IPS-20b (cell line): ENCODE results near the gene ZPBP.

Experiments used
- H3K27ac ChIP-seq: one replicate; pipeline ENCODE4 v1.5.1; 2013; ENCODE audit warnings: low read length
- H3K27me3 ChIP-seq: 2 replicates; pipeline ENCODE4 v1.6.1; 2013; ENCODE audit warnings: mild to moderate bottlenecking, low read length, inconsistent platforms; ENCODE audit not compliant: insufficient read depth
- H3K36me3 ChIP-seq: 2 replicates; pipeline ENCODE4 v1.6.1; 2013; ENCODE audit warnings: low read depth, mild to moderate bottlenecking, inconsistent platforms, low read length, moderate library complexity; ENCODE audit not compliant: insufficient read depth
- H3K4me1 ChIP-seq: 2 replicates; pipeline ENCODE4 v1.6.1; 2013; ENCODE audit warnings: mild to moderate bottlenecking, control low read depth, inconsistent platforms, low read length, moderate library complexity; ENCODE audit not compliant: insufficient read depth
- H3K4me3 ChIP-seq: 2 replicates; pipeline ENCODE4 v1.5.1; 2013; ENCODE audit warnings: mild to moderate bottlenecking, low read length, inconsistent platforms
- H3K9ac ChIP-seq: 2 replicates; pipeline ENCODE4 v1.6.1; 2013; ENCODE audit warnings: low read depth, mild to moderate bottlenecking, inconsistent platforms, low read length, moderate library complexity
- H3K9me3 ChIP-seq: 2 replicates; pipeline ENCODE4 v1.6.1; 2013; ENCODE audit warnings: mild to moderate bottlenecking, low read depth, low read length, inconsistent platforms; ENCODE audit not compliant: insufficient read depth

ZPBP gene

DNA sequence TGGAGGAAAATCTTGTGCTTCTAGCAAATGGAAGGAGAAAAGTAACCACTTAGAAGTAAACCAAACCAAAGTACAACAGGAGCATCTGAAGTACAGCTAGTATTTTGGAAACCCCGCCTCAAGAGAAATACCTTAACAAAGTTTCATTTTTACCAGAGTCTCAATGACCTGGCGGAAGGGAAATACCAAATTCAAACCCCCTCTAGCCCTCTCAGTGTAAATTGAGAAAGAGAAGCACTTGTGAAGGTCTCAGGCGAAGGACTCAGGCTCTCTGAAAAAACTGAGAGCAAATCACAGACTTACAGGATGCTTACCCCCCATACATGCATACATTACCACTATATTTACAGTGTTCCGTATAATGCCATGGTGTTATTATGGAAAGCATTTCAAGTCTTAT is 70.1 kb downstream of the ZPBP start:
- Histone ChIP-seq H3K27ac (no peak overlapping the region), H3K9me3 (no peaks in the 10 kb centered on the region), H3K4me3 (no peak overlapping the region), H3K4me1 (no peaks in the 10 kb centered on the region), H3K27me3 (no peaks in the 10 kb centered on the region), H3K36me3 (no peaks in the 10 kb centered on the region), H3K9ac (no peak overlapping the region)

DNA sequence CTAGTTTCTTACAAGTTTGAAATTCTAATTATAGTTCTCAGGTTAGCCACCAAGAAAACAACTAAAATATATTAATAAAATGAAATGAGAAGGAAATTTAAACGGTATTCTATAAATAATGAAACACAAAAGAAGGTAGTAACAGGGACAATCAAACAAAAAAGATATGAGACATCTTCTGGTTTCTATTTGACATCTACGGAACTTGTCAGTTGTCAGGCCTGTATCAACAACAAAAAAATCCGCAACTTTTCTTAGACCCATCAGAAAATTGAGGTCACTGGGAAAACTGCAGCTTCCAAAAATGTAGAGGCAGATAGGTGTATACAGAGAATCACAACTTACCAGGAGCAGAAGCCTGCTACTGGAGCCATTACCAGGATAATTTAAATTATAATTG is 70.6 kb downstream of the ZPBP start:
- no peaks in the 10 kb centered on the region for H3K4me1 ChIP-seq
- no peaks in the 10 kb centered on the region for H3K9me3 ChIP-seq
- no peak overlapping the region for H3K4me3 ChIP-seq
- no peaks in the 10 kb centered on the region for H3K27me3 ChIP-seq
- H3K9ac ChIP-seq: no peak overlapping the region
- H3K36me3 ChIP-seq: no peaks in the 10 kb centered on the region
- H3K27ac ChIP-seq: no peak overlapping the region

DNA sequence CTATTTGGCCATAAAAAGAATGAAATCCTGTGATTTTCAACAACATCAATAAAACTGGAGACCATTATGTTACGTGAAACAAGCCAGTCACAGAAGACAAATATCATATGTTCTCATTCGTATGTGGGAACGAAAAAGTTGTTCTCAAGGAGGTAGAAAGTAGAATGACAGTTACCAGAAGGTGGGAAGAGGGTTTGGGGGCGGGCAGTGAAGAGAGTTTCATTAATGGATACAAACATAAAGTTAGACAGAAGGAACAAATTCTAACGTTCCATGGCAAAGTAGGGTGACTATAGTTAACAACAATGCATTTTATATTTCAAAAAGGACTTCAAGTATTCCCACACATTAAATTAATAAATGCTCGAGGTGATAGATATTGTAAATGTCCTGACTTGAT is 97.4 kb downstream of the ZPBP start:
- no peak overlapping the region for H3K27ac ChIP-seq
- no peaks in the 10 kb centered on the region for H3K36me3 ChIP-seq
- H3K4me3 ChIP-seq: no peak overlapping the region
- H3K9ac ChIP-seq: no peak overlapping the region
- H3K9me3 ChIP-seq: peaks cover 3% of the 10 kb centered on the region; the same call in 1 of the 2 replicates
- no peaks in the 10 kb centered on the region for H3K27me3 ChIP-seq
- no peaks in the 10 kb centered on the region for H3K4me1 ChIP-seq

DNA sequence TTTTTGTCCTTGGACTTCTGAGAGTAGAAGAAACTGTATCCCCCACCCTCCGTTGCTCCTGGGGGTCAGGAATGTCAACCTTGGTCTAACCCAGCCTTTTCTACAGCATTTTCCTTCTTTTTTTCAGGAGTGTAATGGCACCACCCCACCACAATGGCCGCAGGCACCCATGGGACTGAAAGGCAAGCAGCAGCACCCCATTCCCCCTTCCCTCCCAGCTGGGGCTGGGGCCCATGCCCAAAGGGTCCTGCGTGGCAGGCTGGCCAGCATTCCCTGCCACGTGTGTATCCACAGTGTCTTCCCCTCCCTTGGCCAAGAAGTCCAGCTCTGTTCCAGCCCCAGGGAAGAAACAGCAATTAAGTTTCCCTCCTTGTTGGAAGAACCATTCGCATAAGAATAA is 106.9 kb downstream of the ZPBP start:
- Histone ChIP-seq H3K27ac (no peak overlapping the region), H3K9ac (no peak overlapping the region), H3K9me3 (peaks cover 45% of the 10 kb centered on the region), H3K4me1 (no peaks in the 10 kb centered on the region), H3K27me3 (no peaks in the 10 kb centered on the region), H3K4me3 (no peak overlapping the region), H3K36me3 (no peaks in the 10 kb centered on the region)

DNA sequence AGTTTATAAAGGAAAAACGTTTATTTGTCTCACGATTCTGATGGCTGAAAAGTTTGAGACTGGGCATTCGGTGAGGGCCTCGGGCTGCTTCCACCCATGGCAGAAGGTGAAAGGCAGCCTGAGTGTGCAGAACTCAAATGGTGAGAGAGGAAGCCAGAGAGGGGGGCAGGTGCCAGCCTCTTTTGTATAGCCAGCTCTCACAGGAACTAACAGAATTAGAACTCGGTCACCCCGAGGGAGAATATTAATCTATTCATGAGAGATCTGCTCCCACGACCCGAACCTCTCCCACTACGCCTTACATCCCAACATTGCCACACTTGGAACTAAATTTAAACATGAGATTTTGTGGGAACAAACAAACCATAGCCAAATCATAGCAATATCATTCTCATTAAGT is 112.6 kb downstream of the ZPBP start:
- no peaks in the 10 kb centered on the region for H3K9me3 ChIP-seq
- no peaks in the 10 kb centered on the region for H3K4me1 ChIP-seq
- H3K4me3 ChIP-seq: no peak overlapping the region
- no peak overlapping the region for H3K27ac ChIP-seq
- no peaks in the 10 kb centered on the region for H3K36me3 ChIP-seq
- H3K27me3 ChIP-seq: no peaks in the 10 kb centered on the region
- H3K9ac ChIP-seq: no peak overlapping the region

DNA sequence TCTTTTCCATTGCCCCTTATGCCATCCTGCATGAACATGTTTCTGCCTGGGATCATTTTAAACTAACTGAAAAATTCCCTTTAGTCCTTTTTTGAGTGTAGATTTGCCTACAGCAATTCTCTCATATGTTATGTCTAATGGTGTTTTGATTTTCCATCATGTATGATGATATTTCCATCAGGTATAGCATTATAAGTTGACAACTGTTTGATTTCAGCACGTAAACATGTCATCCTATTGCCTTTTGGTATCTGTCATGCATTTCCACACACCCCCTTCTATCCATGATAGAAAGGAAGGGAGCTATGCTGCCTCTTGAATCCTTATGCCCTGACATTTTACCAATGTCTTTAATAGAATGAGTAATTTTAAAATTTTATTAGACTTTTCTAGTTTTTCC is 116.8 kb downstream of the ZPBP start:
- Histone ChIP-seq H3K27ac (no peak overlapping the region), H3K4me3 (no peak overlapping the region), H3K9me3 (no peaks in the 10 kb centered on the region), H3K9ac (no peak overlapping the region), H3K27me3 (no peaks in the 10 kb centered on the region), H3K4me1 (no peaks in the 10 kb centered on the region), H3K36me3 (no peaks in the 10 kb centered on the region)

DNA sequence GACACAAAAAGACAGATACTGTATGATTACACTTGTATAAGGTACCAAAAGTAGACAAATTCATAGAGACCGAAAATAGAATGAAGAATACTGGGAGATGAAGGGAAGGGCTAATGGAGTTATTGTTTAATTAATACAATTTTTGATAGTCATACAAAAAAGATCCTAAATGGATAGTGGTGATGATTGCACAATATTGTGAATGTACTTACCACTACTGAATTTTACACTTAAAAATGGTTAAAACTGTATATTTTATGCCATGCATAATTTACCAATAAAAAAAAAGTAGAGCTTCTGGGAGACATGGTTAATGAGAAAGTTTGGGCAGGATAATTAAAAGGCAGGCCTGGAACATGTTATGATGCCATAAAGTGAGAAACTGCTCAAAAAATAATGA is 119.0 kb downstream of the ZPBP start:
- Histone ChIP-seq H3K9me3 (no peaks in the 10 kb centered on the region), H3K36me3 (no peaks in the 10 kb centered on the region), H3K27ac (no peak overlapping the region), H3K4me1 (no peaks in the 10 kb centered on the region), H3K9ac (no peak overlapping the region), H3K4me3 (no peak overlapping the region), H3K27me3 (no peaks in the 10 kb centered on the region)

DNA sequence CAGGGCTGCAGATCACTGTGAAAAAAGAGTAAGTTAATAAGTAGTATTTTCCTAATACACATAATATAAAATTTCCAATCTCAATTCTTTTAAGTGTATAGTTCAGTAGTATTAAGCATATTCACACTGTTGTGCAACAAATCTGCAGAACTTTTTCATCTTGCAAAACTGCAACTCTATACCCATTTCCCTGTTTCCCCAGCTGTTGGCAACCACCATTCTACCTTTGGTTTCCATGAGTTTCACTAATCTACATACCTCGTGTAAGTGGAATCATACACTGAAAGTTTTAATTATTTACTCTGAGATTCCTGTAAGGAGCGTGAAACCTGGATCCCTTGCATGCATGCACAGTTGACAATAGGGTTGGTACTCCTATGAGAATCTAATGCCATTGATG is 155.4 kb downstream of the ZPBP start:
- H3K4me1 ChIP-seq: no peaks in the 10 kb centered on the region
- H3K27me3 ChIP-seq: no peaks in the 10 kb centered on the region
- H3K9me3 ChIP-seq: peaks cover 12% of the 10 kb centered on the region
- no peak overlapping the region for H3K27ac ChIP-seq
- H3K36me3 ChIP-seq: no peaks in the 10 kb centered on the region
- H3K9ac ChIP-seq: no peak overlapping the region
- H3K4me3 ChIP-seq: no peak overlapping the region

DNA sequence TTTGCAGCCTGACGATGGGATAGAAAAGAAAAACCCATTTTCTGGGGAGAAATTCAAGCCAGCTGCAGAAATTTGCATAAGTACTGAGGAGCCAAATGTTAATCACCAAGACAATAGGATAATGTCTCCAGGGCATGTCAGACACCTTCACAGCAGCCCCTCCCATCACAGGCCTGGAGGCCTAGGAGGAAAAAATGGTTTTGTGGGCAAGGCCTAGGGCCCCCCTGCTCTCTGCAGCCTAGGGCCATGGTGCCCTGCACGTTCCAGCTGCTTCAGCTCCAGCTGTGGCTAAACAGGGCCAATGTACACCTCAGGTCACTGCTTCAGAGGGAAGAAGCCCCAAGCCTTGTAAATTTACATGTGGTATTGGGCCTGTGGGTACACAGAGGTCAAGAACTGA is 161.4 kb downstream of the ZPBP start:
- Histone ChIP-seq H3K4me3 (no peak overlapping the region), H3K4me1 (no peaks in the 10 kb centered on the region), H3K36me3 (no peaks in the 10 kb centered on the region), H3K27me3 (no peaks in the 10 kb centered on the region), H3K9me3 (peaks cover 37% of the 10 kb centered on the region), H3K27ac (no peak overlapping the region), H3K9ac (no peak overlapping the region)

DNA sequence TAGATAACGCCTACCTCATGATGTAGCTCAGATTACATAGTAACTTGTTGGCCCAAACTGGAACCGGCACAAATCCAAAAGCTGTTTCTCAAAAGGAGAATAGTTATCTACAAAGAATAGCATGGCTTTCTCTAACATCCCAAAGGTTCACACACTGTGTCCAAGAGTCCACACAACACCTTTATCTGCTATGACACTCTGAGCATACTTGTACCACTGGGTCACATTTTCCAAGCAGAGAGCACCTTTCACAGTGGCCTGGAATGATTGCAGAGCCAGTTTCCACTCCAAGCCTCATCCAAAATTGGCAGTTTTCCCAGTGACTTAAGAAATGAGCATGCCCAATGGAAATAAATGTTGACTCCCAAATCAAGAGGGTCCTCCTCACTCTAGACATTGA is 164.3 kb downstream of the ZPBP start:
- Histone ChIP-seq H3K9ac (no peak overlapping the region), H3K9me3 (peaks cover 37% of the 10 kb centered on the region), H3K27me3 (no peaks in the 10 kb centered on the region), H3K4me3 (no peak overlapping the region), H3K36me3 (no peaks in the 10 kb centered on the region), H3K27ac (no peak overlapping the region), H3K4me1 (no peaks in the 10 kb centered on the region)

DNA sequence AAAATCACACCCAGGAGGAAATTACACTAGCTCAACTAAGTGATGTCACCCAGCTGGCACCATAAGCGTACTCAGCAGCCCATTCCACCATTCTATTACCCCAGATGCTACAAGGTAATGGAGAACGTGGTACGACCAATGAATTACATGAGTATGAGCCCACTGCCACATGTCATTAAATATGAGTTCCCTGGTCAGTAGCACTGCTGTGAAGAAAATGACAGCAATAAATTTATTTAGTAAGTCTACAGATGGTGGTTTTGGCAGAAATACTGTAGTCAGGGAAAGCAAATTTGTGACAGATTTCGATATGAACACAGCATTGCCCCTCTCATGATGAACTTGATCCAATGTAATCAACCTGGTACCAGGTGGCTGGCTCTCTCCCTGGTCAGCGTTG is 165.4 kb downstream of the ZPBP start:
- Histone ChIP-seq H3K9me3 (peaks cover 35% of the 10 kb centered on the region), H3K9ac (no peak overlapping the region), H3K27ac (no peak overlapping the region), H3K27me3 (no peaks in the 10 kb centered on the region), H3K36me3 (no peaks in the 10 kb centered on the region), H3K4me1 (no peaks in the 10 kb centered on the region), H3K4me3 (no peak overlapping the region)

DNA sequence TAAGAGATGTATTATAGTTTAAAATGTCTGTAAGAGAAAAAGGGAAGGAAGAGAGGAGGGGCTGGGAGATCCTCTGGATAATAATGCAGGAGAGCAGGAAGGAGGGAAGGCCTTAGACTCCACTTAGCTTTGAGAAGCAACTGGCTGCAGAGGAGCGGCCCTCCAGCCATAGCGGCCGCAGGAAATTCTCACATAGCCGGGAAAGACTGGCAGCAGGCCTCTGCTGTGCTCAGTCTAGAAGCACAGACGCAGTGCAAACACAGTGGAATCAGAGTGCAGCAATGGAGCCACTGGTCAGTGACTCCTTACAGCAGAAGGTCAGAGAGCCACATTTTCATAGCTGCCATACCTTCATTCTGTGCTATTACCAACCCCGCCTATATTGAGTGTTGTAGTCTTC is 166.3 kb downstream of the ZPBP start:
- no peaks in the 10 kb centered on the region for H3K27me3 ChIP-seq
- peaks cover 26% of the 10 kb centered on the region for H3K9me3 ChIP-seq
- H3K27ac ChIP-seq: no peak overlapping the region
- no peak overlapping the region for H3K4me3 ChIP-seq
- no peaks in the 10 kb centered on the region for H3K36me3 ChIP-seq
- H3K4me1 ChIP-seq: no peaks in the 10 kb centered on the region
- no peak overlapping the region for H3K9ac ChIP-seq

DNA sequence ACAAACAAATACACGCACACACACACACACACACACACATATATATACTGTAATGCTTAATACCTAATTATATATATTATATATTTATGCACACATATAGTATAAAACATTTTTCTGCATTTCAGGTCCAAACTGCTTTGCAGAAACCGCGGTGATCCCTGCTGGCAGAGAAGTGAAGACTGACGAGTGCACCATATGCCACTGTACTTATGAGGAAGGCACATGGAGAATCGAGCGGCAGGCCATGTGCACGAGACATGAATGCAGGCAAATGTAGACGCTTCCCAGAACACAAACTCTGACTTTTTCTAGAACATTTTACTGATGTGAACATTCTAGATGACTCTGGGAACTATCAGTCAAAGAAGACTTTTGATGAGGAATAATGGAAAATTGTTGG is 181.1 kb downstream of the ZPBP start:
- Histone ChIP-seq H3K9ac (no peak overlapping the region), H3K4me3 (no peak overlapping the region), H3K36me3 (no peaks in the 10 kb centered on the region), H3K9me3 (no peaks in the 10 kb centered on the region), H3K27ac (no peak overlapping the region), H3K27me3 (no peaks in the 10 kb centered on the region), H3K4me1 (no peaks in the 10 kb centered on the region; the same call in 1 of the 2 replicates)
